B cell (primary cell): ENCODE data around the gene PKP1.

Experiments used
- EZH2 ChIP-seq: IDR thresholded peaks from 2 replicates; pipeline ENCODE4 v1.6.1; 2012; ENCODE audit warnings: borderline replicate concordance, low read depth, mild to moderate bottlenecking, moderate library complexity, low read length; ENCODE audit not compliant: insufficient read depth, poor library complexity, severe bottlenecking
- TF ChIP-seq, protein P1 (sequence below): fragments of 200-600 bp; IDR thresholded peaks from one replicate; pipeline ENCODE4 v1.8.0; 2022; ENCODE audit warnings: antibody characterized with exemption, mild to moderate bottlenecking

DNA sequence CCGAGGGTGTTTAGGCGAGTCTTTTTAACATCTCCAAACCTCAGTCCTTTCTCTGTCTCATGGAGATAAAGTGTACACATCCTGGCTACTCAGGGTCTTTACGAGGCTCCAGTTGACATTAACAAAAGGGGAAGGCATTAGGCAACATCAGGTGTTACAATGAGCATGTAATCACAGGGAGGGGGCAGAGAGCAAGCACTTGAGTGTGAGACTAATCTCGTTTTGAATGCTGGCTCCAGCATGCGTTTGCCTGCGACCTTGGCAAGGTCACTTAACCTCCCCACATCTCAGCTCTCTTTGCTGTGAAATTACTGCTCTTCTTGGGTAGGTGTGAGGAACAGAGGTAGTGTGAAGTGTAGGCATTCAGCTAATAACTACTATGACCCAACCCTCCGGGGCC lies 91.1 kb downstream of the PKP1 start:
- TF ChIP-seq, protein P1, sequence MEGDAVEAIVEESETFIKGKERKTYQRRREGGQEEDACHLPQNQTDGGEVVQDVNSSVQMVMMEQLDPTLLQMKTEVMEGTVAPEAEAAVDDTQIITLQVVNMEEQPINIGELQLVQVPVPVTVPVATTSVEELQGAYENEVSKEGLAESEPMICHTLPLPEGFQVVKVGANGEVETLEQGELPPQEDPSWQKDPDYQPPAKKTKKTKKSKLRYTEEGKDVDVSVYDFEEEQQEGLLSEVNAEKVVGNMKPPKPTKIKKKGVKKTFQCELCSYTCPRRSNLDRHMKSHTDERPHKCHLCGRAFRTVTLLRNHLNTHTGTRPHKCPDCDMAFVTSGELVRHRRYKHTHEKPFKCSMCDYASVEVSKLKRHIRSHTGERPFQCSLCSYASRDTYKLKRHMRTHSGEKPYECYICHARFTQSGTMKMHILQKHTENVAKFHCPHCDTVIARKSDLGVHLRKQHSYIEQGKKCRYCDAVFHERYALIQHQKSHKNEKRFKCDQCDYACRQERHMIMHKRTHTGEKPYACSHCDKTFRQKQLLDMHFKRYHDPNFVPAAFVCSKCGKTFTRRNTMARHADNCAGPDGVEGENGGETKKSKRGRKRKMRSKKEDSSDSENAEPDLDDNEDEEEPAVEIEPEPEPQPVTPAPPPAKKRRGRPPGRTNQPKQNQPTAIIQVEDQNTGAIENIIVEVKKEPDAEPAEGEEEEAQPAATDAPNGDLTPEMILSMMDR: no peak
- no peak for TF ChIP-seq EZH2
